Caco-2 (cell line): ENCODE data around the gene SP8. TPM values are rescaled to one million over a fixed set of nuclear protein-coding genes. Genes with fewer than 3 reads are reported as not detected.

ENCODE experiments used
- BruUV-seq: library from RNA; stranded (reverse); fragments of 400-500 nt; replicated peaks from 2 replicates; lab custom pipeline; 2021; lab: Mats Ljungman, UMichigan
- CTCF ChIA-PET: fragments of 300-600 bp; sonication (Branson Sonifier 250); formaldehyde crosslinking; loops from one replicate; lab custom pipeline; 2022; ENCODE audit warnings: antibody characterized with exemption; lab: Charles Lee
- POLR2A ChIA-PET: fragments of 300-600 bp; sonication (Branson Sonifier 250); formaldehyde crosslinking; loops from one replicate; lab custom pipeline; 2022; ENCODE audit warnings: antibody characterized with exemption; lab: Charles Lee
- DNase-seq, 2 experiments: peaks; one replicate each; pipeline versions ENCODE4 v3.0.0 to v3.0.0-alpha.2; 2020 to 2022
- H3K27me3 ChIP-seq: replicated peaks from 2 replicates; pipeline ENCODE4 v1.6.0; 2011; ENCODE audit warnings: low read length; ENCODE audit not compliant: control insufficient read depth, insufficient read depth
- H3K36me3 ChIP-seq: 2 replicates; pipeline ENCODE4 v1.5.1; 2011; ENCODE audit warnings: low read length; ENCODE audit not compliant: control insufficient read depth, insufficient read depth
- H3K4me1 ChIP-seq: fragments of 250-450 bp; sonication (Bioruptor Pico); 2 replicates; pipeline ENCODE4 v1.5.1; 2020; ENCODE audit warnings: mild to moderate bottlenecking
- H3K4me3 ChIP-seq: 2 replicates; pipeline ENCODE4 v1.5.1; 2011; ENCODE audit warnings: low read depth, mild to moderate bottlenecking, control low read depth, low read length
- H3K9me3 ChIP-seq: fragments of 250-450 bp; sonication (Bioruptor Pico); 2 replicates; pipeline ENCODE4 v1.5.1; 2020; ENCODE audit warnings: mild to moderate bottlenecking, moderate library complexity
- H3K27ac Mint-ChIP-seq: one replicate; pipeline ENCODE4 v1.8.0; 2022; ENCODE audit warnings: mixed read lengths; ENCODE audit not compliant: unreplicated experiment
- H3K27me3 Mint-ChIP-seq: one replicate; pipeline ENCODE4 v1.8.0; 2022; ENCODE audit warnings: mixed read lengths; ENCODE audit not compliant: insufficient read depth, unreplicated experiment
- H3K36me3 Mint-ChIP-seq: one replicate; pipeline ENCODE4 v1.8.0; 2022; ENCODE audit warnings: mild to moderate bottlenecking, mixed read lengths; ENCODE audit not compliant: insufficient read depth, unreplicated experiment
- H3K4me1 Mint-ChIP-seq: one replicate; pipeline ENCODE4 v1.8.0; 2022; ENCODE audit warnings: low read depth, mixed read lengths; ENCODE audit not compliant: unreplicated experiment
- H3K4me3 Mint-ChIP-seq: one replicate; pipeline ENCODE4 v1.8.0; 2022; ENCODE audit warnings: mild to moderate bottlenecking, moderate library complexity, mixed read lengths; ENCODE audit not compliant: unreplicated experiment
- H3K9me3 Mint-ChIP-seq: one replicate; pipeline ENCODE4 v1.8.0; 2022; ENCODE audit warnings: mixed read lengths; ENCODE audit not compliant: unreplicated experiment
- intact Hi-C: fragments of 100-400 bp; cut with micrococcal nuclease; formaldehyde crosslinking; loops from one replicate; pipeline ENCODE4 v1.10.0; 2022; ENCODE audit not compliant: unreplicated experiment
- total RNA-seq: library from RNA; stranded (reverse); gene quantifications from 2 replicates; pipeline ENCODE4 v1.2.3, GENCODE V29; 2022
- TF ChIP-seq, protein P1 (sequence below), 2 experiments: fragments of 200-600 bp in 1 of 2; IDR thresholded peaks; 1 replicate in 1 of 2; 2 replicates in 1 of 2; pipeline versions ENCODE4 v1.5.1 to v1.8.0; 2011 to 2022; ENCODE audit warnings: antibody characterized with exemption in 1 of 2, control low read depth in 1 of 2, inconsistent platforms in 1 of 2, low read depth in 1 of 2, low read length in 1 of 2, mild to moderate bottlenecking in 1 of 2, moderate library complexity in 1 of 2; ENCODE audit not compliant: insufficient read depth in 1 of 2, severe bottlenecking in 1 of 2, unreplicated experiment in 1 of 2

Gene SP8
- total RNA-seq, 1 experiment from 2014 or later: 13.2 TPM

DNA sequence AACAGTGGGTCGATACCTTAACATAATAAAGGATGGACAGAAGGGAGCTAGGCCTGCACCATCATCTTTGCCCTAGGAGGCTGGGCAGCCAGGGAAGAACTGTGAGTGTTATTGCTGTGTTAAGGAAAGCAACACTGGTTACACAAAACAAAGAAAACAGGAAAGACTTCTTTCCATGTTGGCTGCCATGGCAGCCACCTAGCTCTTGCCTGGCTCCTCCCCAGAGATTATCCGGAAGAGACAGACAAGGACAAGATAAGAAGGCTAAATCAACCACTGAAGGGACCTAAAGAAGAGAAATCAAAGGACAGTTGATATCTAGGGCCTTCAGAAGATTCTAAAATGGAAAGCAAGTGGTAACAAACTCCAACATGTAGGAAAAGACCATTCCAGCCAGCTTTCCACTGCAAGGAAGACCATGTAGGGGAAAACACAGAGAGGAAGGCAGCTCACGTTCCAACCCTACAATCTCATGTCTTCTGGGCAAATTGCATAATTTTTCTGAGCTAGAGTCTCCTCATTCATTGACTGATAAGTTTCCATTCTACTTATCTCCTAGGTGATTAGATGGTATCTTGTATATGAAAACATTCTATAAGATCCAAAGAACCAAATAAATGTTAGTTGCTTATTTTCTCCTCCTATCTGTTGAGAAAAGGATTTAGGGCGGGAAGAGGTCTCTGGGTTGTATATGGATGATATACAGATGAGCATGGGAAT is 51.2 kb downstream of the SP8 start:
- ChIA-PET POLR2A (no interaction called here), CTCF (interaction anchor here (0.6 kb wide), 1 partner anchor 55 kb away, joined by 3 read pairs; no protein-coding TSS in a partner anchor)
- Histone ChIP-seq H3K9me3 (no peaks in the 10 kb centered on the region), H3K36me3 (no peaks in the 10 kb centered on the region), H3K4me3 (no peak overlapping the region), H3K27me3 (no peaks in the 10 kb centered on the region), H3K4me1 (peaks cover 49% of the 10 kb centered on the region)
- DNase-seq: peak; percentile 56 to 59
- BruUV-seq: no TSS peak
- Mint-ChIP-seq H3K27ac (peak overlapping the region; percentile 80), H3K4me1 (peaks cover 40% of the 10 kb centered on the region), H3K36me3 (peaks cover 13% of the 10 kb centered on the region), H3K4me3 (peak overlapping the region; percentile 42), H3K9me3 (peaks cover 19% of the 10 kb centered on the region), H3K27me3 (no peaks in the 10 kb centered on the region)
- TF ChIP-seq, protein P1, sequence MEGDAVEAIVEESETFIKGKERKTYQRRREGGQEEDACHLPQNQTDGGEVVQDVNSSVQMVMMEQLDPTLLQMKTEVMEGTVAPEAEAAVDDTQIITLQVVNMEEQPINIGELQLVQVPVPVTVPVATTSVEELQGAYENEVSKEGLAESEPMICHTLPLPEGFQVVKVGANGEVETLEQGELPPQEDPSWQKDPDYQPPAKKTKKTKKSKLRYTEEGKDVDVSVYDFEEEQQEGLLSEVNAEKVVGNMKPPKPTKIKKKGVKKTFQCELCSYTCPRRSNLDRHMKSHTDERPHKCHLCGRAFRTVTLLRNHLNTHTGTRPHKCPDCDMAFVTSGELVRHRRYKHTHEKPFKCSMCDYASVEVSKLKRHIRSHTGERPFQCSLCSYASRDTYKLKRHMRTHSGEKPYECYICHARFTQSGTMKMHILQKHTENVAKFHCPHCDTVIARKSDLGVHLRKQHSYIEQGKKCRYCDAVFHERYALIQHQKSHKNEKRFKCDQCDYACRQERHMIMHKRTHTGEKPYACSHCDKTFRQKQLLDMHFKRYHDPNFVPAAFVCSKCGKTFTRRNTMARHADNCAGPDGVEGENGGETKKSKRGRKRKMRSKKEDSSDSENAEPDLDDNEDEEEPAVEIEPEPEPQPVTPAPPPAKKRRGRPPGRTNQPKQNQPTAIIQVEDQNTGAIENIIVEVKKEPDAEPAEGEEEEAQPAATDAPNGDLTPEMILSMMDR (IDR thresholded peaks at IDR 0.05; ENCODE audit: insufficient read depth in 1 of 2, low read depth in 1 of 2, low read length in 1 of 2, severe bottlenecking in 1 of 2, unreplicated experiment in 1 of 2): no peak
- intact Hi-C loops: loop anchor here (5.0 kb wide), 1 partner anchor 763 kb away; no protein-coding TSS in a partner anchor

Other genes with a start within 250 kb of the SP8 start
- 0.14 and 0.27 TPM in 2 replicates for gene ABCB5, start 171.2 kb downstream of the SP8 start, total RNA-seq